Measurements from ENCODE around the gene GP9. TPM values are rescaled to one million over a fixed set of nuclear protein-coding genes. Genes with fewer than 3 reads are reported as not detected.
A peak's percentile ranks its signal among the peaks of the same experiment; 100 is the strongest.

GP9 gene
- total and polyA plus RNA-seq, 10 donors, result 1.4 to 14.9 (median 6.5) TPM

DNA sequence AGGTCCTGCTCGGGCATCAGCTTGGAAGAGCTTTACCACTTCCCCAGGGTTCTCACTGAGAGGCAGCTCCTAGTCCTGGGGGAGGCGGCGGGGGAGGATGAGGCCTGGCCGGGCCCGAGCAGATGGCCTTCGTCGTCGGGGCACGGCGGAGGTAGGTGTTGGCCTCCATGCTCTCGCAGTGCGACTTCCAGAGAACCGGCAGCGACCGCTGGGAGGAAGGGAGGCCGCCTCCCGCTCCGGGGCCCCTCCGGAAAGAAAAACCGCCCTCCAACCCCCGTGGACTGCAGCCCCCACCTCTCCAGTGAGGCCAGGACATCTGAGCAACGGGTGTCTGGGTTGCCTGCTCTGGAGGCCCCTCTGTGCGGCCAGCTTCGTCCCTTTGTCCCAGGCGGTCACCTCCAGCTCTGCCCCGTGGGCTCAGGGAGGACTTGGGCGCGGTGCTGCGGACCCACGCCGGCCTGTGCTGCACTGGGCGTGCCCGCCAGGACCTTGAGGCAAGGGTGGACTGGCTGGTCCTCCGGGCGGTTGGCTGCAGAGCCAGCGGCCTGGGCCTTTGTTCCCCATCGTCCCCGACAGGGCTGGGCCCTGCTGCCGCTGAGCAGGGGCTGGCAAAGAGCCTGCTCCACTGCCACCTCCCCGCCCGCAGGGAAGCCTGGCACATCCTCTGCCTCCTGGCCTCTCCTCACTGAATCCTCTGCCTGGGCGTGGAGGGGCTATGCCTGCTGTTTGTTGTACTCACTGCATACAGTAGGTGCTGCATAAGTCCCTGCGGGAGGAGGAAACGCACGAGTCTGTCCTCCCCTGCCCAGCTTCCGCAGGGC is 13.6 kb upstream of the GP9 start:
- H3K4me3 ChIP-seq, result no peak overlapping the region
- 84 to 92% (median 87%) methylated on average over 27 to 46 of the region's 46 CpGs for WGBS, 5 donors
- intact Hi-C loops (cut with DNase I; ENCODE audit: low total_unique reads), result no loop called here

DNA sequence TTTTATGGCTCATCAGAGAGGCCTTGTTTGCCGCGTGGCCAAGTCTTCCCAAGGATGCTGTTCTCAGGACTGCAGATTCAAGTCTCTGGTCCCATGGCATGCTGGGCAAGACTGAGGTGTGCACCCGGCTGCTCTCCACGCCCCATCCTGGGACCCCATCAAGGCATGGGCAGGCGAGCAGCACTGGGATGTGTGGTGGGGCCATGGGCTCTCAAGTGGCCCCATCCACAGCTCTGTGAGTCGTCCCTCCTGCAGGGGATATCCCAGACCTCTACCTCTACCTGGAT is 13.1 kb upstream of the GP9 start:
- TF ChIP-seq POLR2AphosphoS5 (IDR thresholded peaks at IDR 0.05) (no peak), POLR2A (IDR thresholded peaks at IDR 0.05) (no peak)
- TF ChIP-seq, protein P1, sequence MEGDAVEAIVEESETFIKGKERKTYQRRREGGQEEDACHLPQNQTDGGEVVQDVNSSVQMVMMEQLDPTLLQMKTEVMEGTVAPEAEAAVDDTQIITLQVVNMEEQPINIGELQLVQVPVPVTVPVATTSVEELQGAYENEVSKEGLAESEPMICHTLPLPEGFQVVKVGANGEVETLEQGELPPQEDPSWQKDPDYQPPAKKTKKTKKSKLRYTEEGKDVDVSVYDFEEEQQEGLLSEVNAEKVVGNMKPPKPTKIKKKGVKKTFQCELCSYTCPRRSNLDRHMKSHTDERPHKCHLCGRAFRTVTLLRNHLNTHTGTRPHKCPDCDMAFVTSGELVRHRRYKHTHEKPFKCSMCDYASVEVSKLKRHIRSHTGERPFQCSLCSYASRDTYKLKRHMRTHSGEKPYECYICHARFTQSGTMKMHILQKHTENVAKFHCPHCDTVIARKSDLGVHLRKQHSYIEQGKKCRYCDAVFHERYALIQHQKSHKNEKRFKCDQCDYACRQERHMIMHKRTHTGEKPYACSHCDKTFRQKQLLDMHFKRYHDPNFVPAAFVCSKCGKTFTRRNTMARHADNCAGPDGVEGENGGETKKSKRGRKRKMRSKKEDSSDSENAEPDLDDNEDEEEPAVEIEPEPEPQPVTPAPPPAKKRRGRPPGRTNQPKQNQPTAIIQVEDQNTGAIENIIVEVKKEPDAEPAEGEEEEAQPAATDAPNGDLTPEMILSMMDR (IDR thresholded peaks at IDR 0.05 in 8 of 11, conservative IDR thresholded peaks at IDR 0.05 in 3 of 11), result no peak
- Histone ChIP-seq H3K9me3 (peaks cover 0 to 23% (median 16%) of the 10 kb centered on the region in 8 donors), H3K36me3 (no peaks in the 10 kb centered on the region), H3K4me3 (no peak overlapping the region), H3K4me1 (peaks cover 9 to 19% (median 14%) of the 10 kb centered on the region in 6 donors), H3K27ac (no peak overlapping the region), H3K27me3 (replicated peaks in 1 of 7) (peaks cover 0 to 37% (median 15%) of the 10 kb centered on the region in 7 donors)
- WGBS, 5 donors, result 91 to 95% (median 94%) methylated on average over 3 to 6 of the region's 6 CpGs
- intact Hi-C loops (cut with DNase I; ENCODE audit: low total_unique reads), result no loop called here
- no peak for DNase-seq

More for the DNA sequence above, 13.6 kb upstream of the GP9 start:
- Histone ChIP-seq H3K27me3 (replicated peaks in 1 of 7) (peaks cover 0 to 37% (median 15%) of the 10 kb centered on the region in 7 donors), H3K27ac (peak overlapping the region in 2 of 8 donors; percentile 13 to 18), H3K36me3 (no peaks in the 10 kb centered on the region), H3K4me1 (peaks cover 9 to 18% (median 12%) of the 10 kb centered on the region in 6 donors), H3K9me3 (peaks cover 0 to 23% (median 16%) of the 10 kb centered on the region in 8 donors)
- TF ChIP-seq, protein P1 (IDR thresholded peaks at IDR 0.05 in 8 of 11, conservative IDR thresholded peaks at IDR 0.05 in 3 of 11), result no peak
- TF ChIP-seq POLR2AphosphoS5 (IDR thresholded peaks at IDR 0.05) (peak in 1 of 3 donors; percentile 14), POLR2A (IDR thresholded peaks at IDR 0.05) (no peak)
- DNase-seq, result peak; percentile 77

DNA sequence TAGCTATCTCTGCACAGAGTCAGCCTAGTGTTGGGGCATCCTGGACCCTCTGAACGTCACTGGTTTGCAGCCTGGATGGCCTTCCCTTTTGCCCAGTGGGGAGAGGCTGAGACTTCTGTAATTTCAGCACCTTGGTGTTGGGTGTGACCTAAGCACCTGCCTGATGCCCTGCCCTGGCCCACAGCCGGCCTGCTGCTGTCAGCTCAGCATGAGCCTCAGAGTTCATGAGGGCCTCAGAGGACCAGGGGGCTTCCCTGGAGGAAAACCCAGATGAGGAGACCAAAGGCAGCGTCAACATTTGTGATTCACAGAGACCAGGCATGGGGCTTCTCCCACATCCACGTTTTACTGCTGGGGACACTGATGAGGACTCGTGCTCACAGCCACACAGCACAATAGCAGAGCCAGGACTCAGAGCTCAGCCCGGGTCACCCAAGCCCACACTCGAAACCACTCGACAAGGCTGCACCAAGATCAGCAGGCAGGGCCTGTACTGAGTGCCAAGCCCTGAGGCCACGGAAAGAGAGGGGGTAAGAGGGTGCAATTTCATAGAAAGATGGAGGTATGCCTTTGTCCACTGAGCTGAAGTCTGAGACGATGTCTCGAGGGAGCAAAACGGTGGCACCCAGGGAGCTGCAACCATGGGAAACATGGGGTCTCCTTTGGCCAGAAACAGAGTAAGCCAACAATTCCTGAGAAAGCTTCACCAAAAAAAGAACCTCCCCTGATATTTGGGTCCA is 9.9 kb upstream of the GP9 start:
- no peaks in the 10 kb centered on the region for H3K36me3 ChIP-seq
- peaks cover 0 to 21% (median 11%) of the 10 kb centered on the region in 7 donors for H3K27me3 ChIP-seq (replicated peaks in 1 of 7)
- TF ChIP-seq, protein P1 (IDR thresholded peaks at IDR 0.05 in 8 of 11, conservative IDR thresholded peaks at IDR 0.05 in 3 of 11), result no peak
- TF ChIP-seq POLR2A (IDR thresholded peaks at IDR 0.05) (no peak), POLR2AphosphoS5 (IDR thresholded peaks at IDR 0.05) (no peak)
- H3K9me3 ChIP-seq, result peaks cover 0 to 12% (median 7%) of the 10 kb centered on the region in 8 donors
- H3K4me3 ChIP-seq, result no peak overlapping the region
- intact Hi-C loops (cut with DNase I; ENCODE audit: low total_unique reads), result no loop called here
- peak; percentile 51 for DNase-seq
- no peak overlapping the region for H3K27ac ChIP-seq
- 88 to 94% (median 90%) methylated on average over 10 to 12 of the region's 12 CpGs for WGBS, 5 donors
- H3K4me1 ChIP-seq, result peaks cover 10 to 28% (median 22%) of the 10 kb centered on the region in 6 donors

Measured in spleen (tissue), 11 donors.